GM18861 (cell line): ENCODE results near the gene MRPL48.
A peak's percentile ranks its signal among the peaks of the same experiment; 100 is the strongest.
"Not testable (repeated sequence)": the region's sequence is repeated elsewhere in the genome, so short reads cannot be mapped to it uniquely, and the experiment has no call there.

ENCODE experiments used
- ATAC-seq: cut with Tn5 transposase; IDR thresholded peaks from one replicate; pipeline ENCODE4 v1.9.1; 2021; ENCODE audit not compliant: unreplicated experiment

MRPL48 gene

GRCh38 chr11:73787643-73788558 lies at the start of gene MRPL48:
MRPL48 (plus strand) TSS chr11:73787874; CDS start chr11:73787972, 98 bp downstream.
- peak; percentile 78 for ATAC-seq

GRCh38 chr11:73743045-73743444 lies 44.6 kb upstream of the MRPL48 start:
- no peak for ATAC-seq

GRCh38 chr11:73746701-73747100 lies 41.0 kb upstream of the MRPL48 start:
- ATAC-seq = no peak

- ATAC-seq = no peak
Measured at GRCh38 chr11:73747762-73748161, 39.9 kb upstream of the MRPL48 start.

GRCh38 chr11:73748300-73748699 lies 39.4 kb upstream of the MRPL48 start:
- no peak for ATAC-seq

GRCh38 chr11:73749118-73749517 lies 38.6 kb upstream of the MRPL48 start:
- ATAC-seq = no peak

GRCh38 chr11:73750228-73750627 lies 37.4 kb upstream of the MRPL48 start:
- no peak for ATAC-seq

GRCh38 chr11:73750862-73751261 lies 36.8 kb upstream of the MRPL48 start:
- not testable (repeated sequence) for ATAC-seq

- no peak for ATAC-seq
Measured at GRCh38 chr11:73752216-73752867, 35.3 kb upstream of the MRPL48 start.

- no peak for ATAC-seq
Measured at GRCh38 chr11:73752903-73753302, 34.8 kb upstream of the MRPL48 start.

- no peak for ATAC-seq
Measured at GRCh38 chr11:73753938-73754337, 33.7 kb upstream of the MRPL48 start.

GRCh38 chr11:73755670-73756069 lies 32.0 kb upstream of the MRPL48 start:
- ATAC-seq = no peak

GRCh38 chr11:73757598-73757997 lies 30.1 kb upstream of the MRPL48 start:
- no peak for ATAC-seq

- no peak for ATAC-seq
Measured at GRCh38 chr11:73758451-73758850, 29.2 kb upstream of the MRPL48 start.

GRCh38 chr11:73759610-73760134 lies 28.0 kb upstream of the MRPL48 start:
- ATAC-seq = no peak

- peak; percentile 1 for ATAC-seq
Measured at GRCh38 chr11:73760135-73760678, 27.5 kb upstream of the MRPL48 start.

- ATAC-seq = peak; percentile 86
Measured at GRCh38 chr11:73760679-73761402, 26.8 kb upstream of the MRPL48 start, which contains the start of gene RAB6A. RAB6A (minus strand) TSS chr11:73761074; CDS start chr11:73760635, 439 bp downstream.

- no peak for ATAC-seq
Measured at GRCh38 chr11:73761403-73761945, 26.2 kb upstream of the MRPL48 start.

- no peak for ATAC-seq
Measured at GRCh38 chr11:73762732-73763131, 24.9 kb upstream of the MRPL48 start.

- ATAC-seq = no peak
Measured at GRCh38 chr11:73766763-73767162, 20.9 kb upstream of the MRPL48 start.

GRCh38 chr11:73770811-73771210 lies 16.9 kb upstream of the MRPL48 start:
- ATAC-seq = not testable (repeated sequence)
